A673 (cell line): ENCODE measurements around the gene TAL1. TPM values are rescaled to one million over a fixed set of nuclear protein-coding genes. Genes with fewer than 3 reads are reported as not detected.

Experiments
- BruUV-seq: library from RNA; stranded (reverse); fragments of 400-500 nt; replicated peaks from 2 replicates; lab custom pipeline; 2021; lab: Mats Ljungman, UMichigan
- CTCF ChIA-PET: fragments of 300-600 bp; sonication (Branson Sonifier 250); formaldehyde crosslinking; loops from one replicate; lab custom pipeline; 2022; ENCODE audit warnings: antibody characterized with exemption; lab: Charles Lee
- POLR2A ChIA-PET: fragments of 300-600 bp; sonication (Branson Sonifier 250); formaldehyde crosslinking; loops from one replicate; lab custom pipeline; 2022; ENCODE audit warnings: antibody characterized with exemption; ENCODE audit not compliant: low non-redundant PET; lab: Charles Lee
- DNase-seq: peaks from one replicate; pipeline ENCODE4 v3.0.0-alpha.2; 2015; ENCODE audit warnings: low spot score
- H3K27ac ChIP-seq: fragments of 200-600 bp; sonication (generic); 2 replicates; pipeline ENCODE4 v1.5.1; 2016; ENCODE audit warnings: mixed run types, low read depth, mild to moderate bottlenecking, mixed read lengths, antibody characterized with exemption, low read length; ENCODE audit not compliant: poor library complexity, severe bottlenecking
- H3K27me3 ChIP-seq: fragments of 200-600 bp; sonication (generic); replicated peaks from 2 replicates; pipeline ENCODE4 v1.6.1; 2017; ENCODE audit warnings: mixed run types, low read depth, mild to moderate bottlenecking, mixed read lengths, antibody characterized with exemption, low read length; ENCODE audit not compliant: insufficient read depth, poor library complexity
- H3K36me3 ChIP-seq: fragments of 200-600 bp; sonication (generic); 2 replicates; pipeline ENCODE4 v1.6.1; 2016; ENCODE audit warnings: mixed run types, mild to moderate bottlenecking, mixed read lengths, antibody characterized with exemption, low read length; ENCODE audit not compliant: insufficient read depth, poor library complexity, severe bottlenecking
- H3K4me1 ChIP-seq: fragments of 200-600 bp; sonication (generic); 2 replicates; pipeline ENCODE4 v1.6.1; 2017; ENCODE audit warnings: mixed run types, mild to moderate bottlenecking, mixed read lengths, antibody characterized with exemption, low read length; ENCODE audit not compliant: insufficient read depth, poor library complexity, severe bottlenecking
- H3K4me3 ChIP-seq: fragments of 200-600 bp; sonication (generic); 2 replicates; pipeline ENCODE4 v1.5.1; 2016; ENCODE audit warnings: low read depth, mixed run types, mild to moderate bottlenecking, mixed read lengths, low read length; ENCODE audit not compliant: poor library complexity, severe bottlenecking
- H3K9me3 ChIP-seq: fragments of 200-600 bp; sonication (generic); 2 replicates; pipeline ENCODE4 v1.6.1; 2016; ENCODE audit warnings: mixed run types, low read depth, mild to moderate bottlenecking, mixed read lengths, antibody characterized with exemption, low read length; ENCODE audit not compliant: poor library complexity, severe bottlenecking
- EZH2 ChIP-seq: fragments of 200-600 bp; sonication (generic); IDR thresholded peaks from 2 replicates; pipeline ENCODE4 v1.6.1; 2017; ENCODE audit warnings: borderline replicate concordance, low read depth, mild to moderate bottlenecking, mixed read lengths, antibody characterized with exemption, low read length; ENCODE audit not compliant: poor library complexity, severe bottlenecking
- intact Hi-C: fragments of 100-400 bp; cut with micrococcal nuclease; formaldehyde crosslinking; loops from one replicate; pipeline ENCODE4 v1.10.0; 2022; ENCODE audit not compliant: unreplicated experiment
- total RNA-seq: library from RNA; stranded (reverse); gene quantifications from 2 replicates; pipeline ENCODE4 v1.2.3, GENCODE V29; 2021
- TF ChIP-seq, protein P1 (sequence below): fragments of 300-800, 200-600 bp; sonication (generic); conservative IDR thresholded peaks from 2 replicates; pipeline ENCODE4 v1.5.1; 2017; ENCODE audit warnings: low read depth, mild to moderate bottlenecking, antibody characterized with exemption, low read length, moderate library complexity, mixed read lengths

The TAL1 gene
- total RNA-seq, 1 experiment from 2014 or later = 0.11 TPM

DNA sequence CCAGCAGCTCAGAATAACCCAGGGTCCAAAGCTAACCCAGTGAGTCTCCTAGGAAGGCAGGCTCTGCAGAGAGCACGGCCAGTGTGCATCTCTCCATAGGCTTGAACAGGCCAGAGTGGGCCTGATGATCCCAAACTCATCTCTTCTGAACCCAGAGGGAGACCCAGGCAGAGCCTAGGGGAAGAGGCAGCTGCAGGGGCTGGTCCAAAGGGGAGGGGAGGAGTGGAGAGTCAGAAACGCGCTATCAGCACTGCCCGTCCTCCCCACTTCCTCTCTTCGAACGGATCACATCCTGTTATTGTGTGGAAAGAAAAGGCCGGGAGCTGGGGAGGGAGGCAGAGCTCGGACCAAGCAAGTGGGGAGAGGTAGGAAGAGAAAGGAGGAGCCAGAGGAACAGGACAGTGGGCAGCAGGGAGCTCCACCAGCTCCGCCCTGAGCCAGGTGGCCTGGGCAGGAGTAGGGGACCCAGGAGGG lies 20.2 kb downstream of the TAL1 start:
- intact Hi-C loops = no loop called here
- DNase-seq = no peak
- Histone ChIP-seq H3K27me3 (no peaks in the 10 kb centered on the region), H3K36me3 (no peaks in the 10 kb centered on the region), H3K27ac (no peak overlapping the region), H3K4me1 (no peaks in the 10 kb centered on the region), H3K9me3 (no peaks in the 10 kb centered on the region), H3K4me3 (no peak overlapping the region)
- no peak for TF ChIP-seq EZH2
- TF ChIP-seq, protein P1, sequence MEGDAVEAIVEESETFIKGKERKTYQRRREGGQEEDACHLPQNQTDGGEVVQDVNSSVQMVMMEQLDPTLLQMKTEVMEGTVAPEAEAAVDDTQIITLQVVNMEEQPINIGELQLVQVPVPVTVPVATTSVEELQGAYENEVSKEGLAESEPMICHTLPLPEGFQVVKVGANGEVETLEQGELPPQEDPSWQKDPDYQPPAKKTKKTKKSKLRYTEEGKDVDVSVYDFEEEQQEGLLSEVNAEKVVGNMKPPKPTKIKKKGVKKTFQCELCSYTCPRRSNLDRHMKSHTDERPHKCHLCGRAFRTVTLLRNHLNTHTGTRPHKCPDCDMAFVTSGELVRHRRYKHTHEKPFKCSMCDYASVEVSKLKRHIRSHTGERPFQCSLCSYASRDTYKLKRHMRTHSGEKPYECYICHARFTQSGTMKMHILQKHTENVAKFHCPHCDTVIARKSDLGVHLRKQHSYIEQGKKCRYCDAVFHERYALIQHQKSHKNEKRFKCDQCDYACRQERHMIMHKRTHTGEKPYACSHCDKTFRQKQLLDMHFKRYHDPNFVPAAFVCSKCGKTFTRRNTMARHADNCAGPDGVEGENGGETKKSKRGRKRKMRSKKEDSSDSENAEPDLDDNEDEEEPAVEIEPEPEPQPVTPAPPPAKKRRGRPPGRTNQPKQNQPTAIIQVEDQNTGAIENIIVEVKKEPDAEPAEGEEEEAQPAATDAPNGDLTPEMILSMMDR = no peak
- ChIA-PET CTCF (interaction anchor here (0.7 kb wide), 1 partner anchor 12 kb away, joined by 3 read pairs; no protein-coding TSS in a partner anchor), POLR2A (no interaction called here)
- BruUV-seq = no TSS peak

DNA sequence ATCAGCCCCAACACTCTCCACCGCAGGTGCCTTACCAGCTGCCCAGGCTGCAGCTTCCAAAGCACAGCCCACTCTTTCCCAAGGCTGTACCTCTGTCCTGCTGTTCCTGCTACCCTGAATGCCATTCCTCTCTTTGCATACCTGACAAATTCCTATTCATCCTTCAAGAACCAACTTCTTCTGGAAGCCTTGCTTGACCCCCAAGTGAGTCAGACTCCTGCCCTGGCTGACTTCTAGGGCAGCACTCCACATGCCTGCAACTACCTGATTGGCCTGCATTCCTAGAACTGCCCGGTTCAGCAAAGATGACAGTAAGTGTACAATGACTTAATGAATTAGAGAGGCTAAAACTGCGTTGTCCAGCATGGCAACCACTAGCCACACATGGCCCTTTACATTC lies 21.4 kb downstream of the TAL1 start:
- intact Hi-C loops = no loop called here
- H3K27me3 ChIP-seq = no peaks in the 10 kb centered on the region
- H3K36me3 ChIP-seq = no peaks in the 10 kb centered on the region
- CTCF ChIA-PET = no interaction called here
- TF ChIP-seq, protein P1 = no peak
- TF ChIP-seq EZH2 = no peak
- no peaks in the 10 kb centered on the region for H3K4me1 ChIP-seq
- no peaks in the 10 kb centered on the region for H3K9me3 ChIP-seq
- no TSS peak for BruUV-seq
- H3K27ac ChIP-seq = no peak overlapping the region
- POLR2A ChIA-PET = no interaction called here
- no peak for DNase-seq
- no peak overlapping the region for H3K4me3 ChIP-seq

GRCh38 chr1:47209725-47210325 lies 22.2 kb downstream of the TAL1 start:
- BruUV-seq = no TSS peak
- intact Hi-C loops = no loop called here
- no peak overlapping the region for H3K27ac ChIP-seq

More at GRCh38 chr1:47209725-47210325, 22.2 kb downstream of the TAL1 start:
- Histone ChIP-seq H3K27me3 (no peaks in the 10 kb centered on the region), H3K4me3 (no peak overlapping the region), H3K4me1 (no peaks in the 10 kb centered on the region), H3K9me3 (no peaks in the 10 kb centered on the region), H3K36me3 (no peaks in the 10 kb centered on the region)
- POLR2A ChIA-PET = no interaction called here
- TF ChIP-seq, protein P1 = no peak
- TF ChIP-seq EZH2 = no peak
- CTCF ChIA-PET = no interaction called here
- no peak for DNase-seq
